Measurements from ENCODE around the gene KIT.

GRCh38 chr4:54654753-54655152 is 3.0 kb upstream of the KIT start:
- no peak for TF ChIP-seq ZNF274 (IDR thresholded peaks at IDR 0.05; ENCODE audit: low read depth, low read length)
- no peak for TF ChIP-seq CTCF (IDR thresholded peaks at IDR 0.05 in 2 of 3, conservative IDR thresholded peaks at IDR 0.05 in 1 of 3; ENCODE audit: borderline replicate concordance in 1 of 3, insufficient read depth in 1 of 3, low read depth in 2 of 3, low read length in 2 of 3)
- TF ChIP-seq EZH2 (IDR thresholded peaks at IDR 0.05), result no peak
- no peak for TF ChIP-seq POLR2A (IDR thresholded peaks at IDR 0.05; ENCODE audit: borderline replicate concordance, extremely low read depth, insufficient read depth, insufficient read length)
- no peak for TF ChIP-seq REST (IDR thresholded peaks at IDR 0.05; ENCODE audit: low read depth)
- no peak for TF ChIP-seq RAD21 (IDR thresholded peaks at IDR 0.05; ENCODE audit: low read depth)
- no peak for TF ChIP-seq SRF (IDR thresholded peaks at IDR 0.05; ENCODE audit: low read depth)
- TF ChIP-seq, protein P1, sequence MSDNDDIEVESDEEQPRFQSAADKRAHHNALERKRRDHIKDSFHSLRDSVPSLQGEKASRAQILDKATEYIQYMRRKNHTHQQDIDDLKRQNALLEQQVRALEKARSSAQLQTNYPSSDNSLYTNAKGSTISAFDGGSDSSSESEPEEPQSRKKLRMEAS (IDR thresholded peaks at IDR 0.05), result no peak
- no peak for TF ChIP-seq POLR2AphosphoS5 (IDR thresholded peaks at IDR 0.05; ENCODE audit: low read depth, low read length)
- no peak for TF ChIP-seq ZBTB33 (IDR thresholded peaks at IDR 0.05; ENCODE audit: extremely low read depth, insufficient replicate concordance, low read length)
- TF ChIP-seq YY1 (IDR thresholded peaks at IDR 0.05; ENCODE audit: extremely low read depth, insufficient replicate concordance, low read depth, low read length), result no peak
- TF ChIP-seq ATF3 (IDR thresholded peaks at IDR 0.05), result no peak

Measured in HCT116 (cell line).